DOHH2 (cell line): Measurements from ENCODE around the gene NKTR.

Experiments
- H3F3A ChIP-seq: fragments of 200-600 bp; sonication (generic), shearing (Covaris generic); 2 replicates; pipeline ENCODE4 v1.6.0; 2016; ENCODE audit warnings: antibody characterized with exemption, mild to moderate bottlenecking; ENCODE audit not compliant: control insufficient read depth, insufficient read depth
- H3K27ac ChIP-seq: fragments of 200-600 bp; sonication (generic); 2 replicates; pipeline ENCODE4 v1.5.1; 2014; ENCODE audit warnings: low read depth, mild to moderate bottlenecking, low read length, moderate library complexity
- H3K27me3 ChIP-seq: fragments of 200-600 bp; sonication (generic); 2 replicates; pipeline ENCODE4 v1.6.1; 2014; ENCODE audit warnings: mild to moderate bottlenecking, low read length, mixed read lengths; ENCODE audit not compliant: control insufficient read depth
- H3K36me3 ChIP-seq: fragments of 200-600 bp; sonication (generic); 2 replicates; pipeline ENCODE4 v1.6.1; 2014; ENCODE audit warnings: mild to moderate bottlenecking, low read length, moderate library complexity, mixed read lengths; ENCODE audit not compliant: control insufficient read depth
- H3K4me1 ChIP-seq: fragments of 200-600 bp; sonication (generic); 2 replicates; pipeline ENCODE4 v1.6.1; 2014; ENCODE audit warnings: mild to moderate bottlenecking, low read length, mixed read lengths; ENCODE audit not compliant: control insufficient read depth
- H3K4me2 ChIP-seq: fragments of 200-600 bp; sonication (generic); 2 replicates; pipeline ENCODE4 v1.6.0; 2014; ENCODE audit warnings: mild to moderate bottlenecking, low read length, moderate library complexity
- H3K4me3 ChIP-seq: fragments of 200-600 bp; sonication (generic); 2 replicates; pipeline ENCODE4 v1.5.1; 2014; ENCODE audit warnings: mild to moderate bottlenecking, low read length, mixed read lengths
- H3K79me2 ChIP-seq: fragments of 200-600 bp; sonication (generic); 2 replicates; pipeline ENCODE4 v1.6.1; 2014; ENCODE audit warnings: mild to moderate bottlenecking, low read length, mixed read lengths; ENCODE audit not compliant: control insufficient read depth
- H3K9me2 ChIP-seq: fragments of 200-600 bp; sonication (generic); replicated peaks from 2 replicates; pipeline ENCODE4 v1.6.1; 2014; ENCODE audit warnings: mild to moderate bottlenecking, low read length, mixed read lengths; ENCODE audit not compliant: control insufficient read depth
- H3K9me3 ChIP-seq: fragments of 200-600 bp; sonication (generic); 2 replicates; pipeline ENCODE4 v1.6.1; 2014; ENCODE audit warnings: antibody characterized with exemption, low read length, mixed read lengths; ENCODE audit not compliant: control insufficient read depth, insufficient read depth
- H4K20me1 ChIP-seq: fragments of 200-600 bp; sonication (generic); 2 replicates; pipeline ENCODE4 v1.6.0; 2014; ENCODE audit warnings: low read depth, mild to moderate bottlenecking, antibody characterized with exemption, low read length, moderate library complexity; ENCODE audit not compliant: control insufficient read depth, insufficient read depth
- EZH2phosphoT487 ChIP-seq: fragments of 200-600 bp; sonication (generic); IDR thresholded peaks from 2 replicates; pipeline ENCODE4 v1.6.1; 2017; ENCODE audit warnings: borderline replicate concordance, mild to moderate bottlenecking, antibody characterized with exemption, low read length, moderate library complexity, mixed read lengths
- TF ChIP-seq, protein P1 (sequence below): fragments of 200-600 bp; sonication (generic); IDR thresholded peaks from one replicate; pipeline ENCODE4 v1.5.1; 2014; ENCODE audit warnings: antibody characterized with exemption, mild to moderate bottlenecking, low read depth, low read length; ENCODE audit not compliant: poor library complexity, severe bottlenecking

The NKTR gene

GRCh38 chr3:42557854-42558253 lies 42.6 kb upstream of the NKTR start:
- Histone ChIP-seq H3F3A (no peaks in the 10 kb centered on the region), H3K9me3 (no peaks in the 10 kb centered on the region), H3K4me2 (no peak overlapping the region), H3K4me3 (no peak overlapping the region), H4K20me1 (no peaks in the 10 kb centered on the region), H3K27ac (no peak overlapping the region), H3K27me3 (no peaks in the 10 kb centered on the region), H3K79me2 (no peaks in the 10 kb centered on the region), H3K9me2 (no peaks in the 10 kb centered on the region), H3K36me3 (peaks cover 83% of the 10 kb centered on the region), H3K4me1 (no peaks in the 10 kb centered on the region)
- no peak for TF ChIP-seq EZH2phosphoT487
- TF ChIP-seq, protein P1, sequence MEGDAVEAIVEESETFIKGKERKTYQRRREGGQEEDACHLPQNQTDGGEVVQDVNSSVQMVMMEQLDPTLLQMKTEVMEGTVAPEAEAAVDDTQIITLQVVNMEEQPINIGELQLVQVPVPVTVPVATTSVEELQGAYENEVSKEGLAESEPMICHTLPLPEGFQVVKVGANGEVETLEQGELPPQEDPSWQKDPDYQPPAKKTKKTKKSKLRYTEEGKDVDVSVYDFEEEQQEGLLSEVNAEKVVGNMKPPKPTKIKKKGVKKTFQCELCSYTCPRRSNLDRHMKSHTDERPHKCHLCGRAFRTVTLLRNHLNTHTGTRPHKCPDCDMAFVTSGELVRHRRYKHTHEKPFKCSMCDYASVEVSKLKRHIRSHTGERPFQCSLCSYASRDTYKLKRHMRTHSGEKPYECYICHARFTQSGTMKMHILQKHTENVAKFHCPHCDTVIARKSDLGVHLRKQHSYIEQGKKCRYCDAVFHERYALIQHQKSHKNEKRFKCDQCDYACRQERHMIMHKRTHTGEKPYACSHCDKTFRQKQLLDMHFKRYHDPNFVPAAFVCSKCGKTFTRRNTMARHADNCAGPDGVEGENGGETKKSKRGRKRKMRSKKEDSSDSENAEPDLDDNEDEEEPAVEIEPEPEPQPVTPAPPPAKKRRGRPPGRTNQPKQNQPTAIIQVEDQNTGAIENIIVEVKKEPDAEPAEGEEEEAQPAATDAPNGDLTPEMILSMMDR: no peak

GRCh38 chr3:42562047-42562907 lies 38.2 kb upstream of the NKTR start:
- H3K27ac ChIP-seq: no peak overlapping the region

GRCh38 chr3:42569593-42570142 lies 30.8 kb upstream of the NKTR start:
- Histone ChIP-seq H3K27ac (no peak overlapping the region), H3K9me3 (0 out of 2 replicates have a peak, but pooled peaks cover under 1% of the 10 kb centered on the region), H3K4me1 (no peaks in the 10 kb centered on the region), H3K27me3 (no peaks in the 10 kb centered on the region), H3K9me2 (no peaks in the 10 kb centered on the region), H3F3A (no peaks in the 10 kb centered on the region), H3K4me2 (no peak overlapping the region), H3K79me2 (peaks cover 44% of the 10 kb centered on the region), H4K20me1 (0 out of 2 replicates have a peak, but pooled peaks cover 2% of the 10 kb centered on the region), H3K36me3 (peaks cover 59% of the 10 kb centered on the region), H3K4me3 (no peak overlapping the region)
- TF ChIP-seq, protein P1: no peak
- TF ChIP-seq EZH2phosphoT487: no peak

More at GRCh38 chr3:42562047-42562907, 38.2 kb upstream of the NKTR start:
- Histone ChIP-seq H3F3A (no peaks in the 10 kb centered on the region), H3K9me2 (no peaks in the 10 kb centered on the region), H3K4me1 (no peaks in the 10 kb centered on the region), H3K4me2 (no peak overlapping the region), H3K27me3 (no peaks in the 10 kb centered on the region), H3K36me3 (peaks cover 82% of the 10 kb centered on the region), H3K4me3 (no peak overlapping the region), H3K79me2 (no peaks in the 10 kb centered on the region), H4K20me1 (no peaks in the 10 kb centered on the region), H3K9me3 (no peaks in the 10 kb centered on the region)
- TF ChIP-seq, protein P1: no peak
- no peak for TF ChIP-seq EZH2phosphoT487
